NCI-H69 (cell line): ENCODE results near the gene ARHGAP4.

Experiments
- DNase-seq: peaks from one replicate; lab custom pipeline; 2025; lab: John Stamatoyannopoulos, UW

ARHGAP4 gene

GRCh38 chrX:153866302-153867019 is 59.6 kb downstream of the ARHGAP4 start:
- no peak for DNase-seq

- no peak for DNase-seq
Observed at GRCh38 chrX:153865685-153866084, 60.4 kb downstream of the ARHGAP4 start.

GRCh38 chrX:153865321-153865580 is 60.8 kb downstream of the ARHGAP4 start:
- DNase-seq: no peak

- DNase-seq: no peak
Observed at GRCh38 chrX:153864561-153865320, 61.3 kb downstream of the ARHGAP4 start.

- DNase-seq: no peak
Observed at GRCh38 chrX:153864101-153864500, 62.0 kb downstream of the ARHGAP4 start.

GRCh38 chrX:153863251-153863991 is 62.6 kb downstream of the ARHGAP4 start:
- DNase-seq: no peak

- no peak for DNase-seq
Observed at GRCh38 chrX:153862369-153863250, 63.5 kb downstream of the ARHGAP4 start.

- no peak for DNase-seq
Observed at GRCh38 chrX:153861733-153862310, 64.2 kb downstream of the ARHGAP4 start.

GRCh38 chrX:153861151-153861550 is 64.9 kb downstream of the ARHGAP4 start:
- DNase-seq: no peak
